ENCODE data around the gene ZNF69.
A peak's percentile ranks its signal among the peaks of the same experiment; 100 is the strongest.
"Not testable (repeated sequence)": the region's sequence is repeated elsewhere in the genome, so short reads cannot be mapped to it uniquely, and the experiment has no call there.

The ZNF69 gene

DNA sequence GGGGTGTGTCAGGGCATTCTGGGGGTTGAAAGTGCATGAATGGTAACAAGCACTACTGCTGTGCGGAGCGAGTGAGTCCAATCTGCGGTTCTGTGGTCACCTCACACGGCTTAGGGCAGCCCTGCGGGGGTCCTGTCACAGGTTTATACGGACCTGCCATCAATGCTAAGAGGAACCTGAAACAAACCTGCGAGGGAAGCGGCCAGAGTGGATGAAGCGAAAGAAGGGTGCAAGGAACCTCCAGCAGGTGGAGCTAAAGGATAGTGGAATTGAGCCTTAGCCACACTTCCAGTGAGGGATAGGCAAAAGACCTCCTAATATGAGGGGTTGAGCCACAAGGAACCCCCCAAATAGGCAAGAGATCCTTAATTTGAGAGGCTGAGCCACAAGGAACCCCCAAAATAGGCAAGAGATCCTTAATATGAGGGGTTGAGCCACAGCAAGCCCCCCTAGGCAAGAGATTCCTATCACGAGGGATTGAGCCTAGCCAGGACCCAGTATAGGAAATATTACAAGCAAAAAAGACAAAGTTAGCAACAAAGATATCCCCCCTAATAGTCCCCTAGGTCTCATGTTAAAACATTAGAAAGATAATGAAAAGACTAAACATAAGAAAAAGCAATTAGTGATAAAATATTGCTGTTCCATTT lies 6.3 kb upstream of the ZNF69 start:
- TF ChIP-seq, protein P1, sequence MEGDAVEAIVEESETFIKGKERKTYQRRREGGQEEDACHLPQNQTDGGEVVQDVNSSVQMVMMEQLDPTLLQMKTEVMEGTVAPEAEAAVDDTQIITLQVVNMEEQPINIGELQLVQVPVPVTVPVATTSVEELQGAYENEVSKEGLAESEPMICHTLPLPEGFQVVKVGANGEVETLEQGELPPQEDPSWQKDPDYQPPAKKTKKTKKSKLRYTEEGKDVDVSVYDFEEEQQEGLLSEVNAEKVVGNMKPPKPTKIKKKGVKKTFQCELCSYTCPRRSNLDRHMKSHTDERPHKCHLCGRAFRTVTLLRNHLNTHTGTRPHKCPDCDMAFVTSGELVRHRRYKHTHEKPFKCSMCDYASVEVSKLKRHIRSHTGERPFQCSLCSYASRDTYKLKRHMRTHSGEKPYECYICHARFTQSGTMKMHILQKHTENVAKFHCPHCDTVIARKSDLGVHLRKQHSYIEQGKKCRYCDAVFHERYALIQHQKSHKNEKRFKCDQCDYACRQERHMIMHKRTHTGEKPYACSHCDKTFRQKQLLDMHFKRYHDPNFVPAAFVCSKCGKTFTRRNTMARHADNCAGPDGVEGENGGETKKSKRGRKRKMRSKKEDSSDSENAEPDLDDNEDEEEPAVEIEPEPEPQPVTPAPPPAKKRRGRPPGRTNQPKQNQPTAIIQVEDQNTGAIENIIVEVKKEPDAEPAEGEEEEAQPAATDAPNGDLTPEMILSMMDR (IDR thresholded peaks at IDR 0.05), result peak; percentile 79
- TF ChIP-seq ZFX (IDR thresholded peaks at IDR 0.05; ENCODE audit: borderline replicate concordance), result no peak
- no peak overlapping the region for H3K27ac ChIP-seq

DNA sequence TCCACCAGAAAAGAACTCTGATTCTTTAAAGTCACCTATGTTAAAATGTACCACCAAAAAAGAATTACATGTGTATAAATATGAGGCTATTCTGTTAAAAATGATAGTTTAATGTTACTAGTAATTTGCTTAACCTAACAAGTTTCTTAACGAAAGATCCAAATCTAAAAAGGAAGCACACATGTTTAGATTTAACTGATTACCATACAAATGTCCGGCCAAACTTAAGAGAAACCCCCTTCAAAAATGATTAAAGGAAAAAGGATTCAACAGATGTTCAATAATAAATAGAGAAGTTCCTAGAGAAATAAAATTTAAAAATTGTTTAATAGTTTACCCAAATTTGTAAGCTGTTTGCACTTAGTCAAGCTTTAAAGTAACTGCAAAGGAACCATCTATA lies 5.0 kb upstream of the ZNF69 start:
- no peak overlapping the region for H3K27ac ChIP-seq
- TF ChIP-seq, protein P1 (IDR thresholded peaks at IDR 0.05), result no peak
- TF ChIP-seq ZFX (IDR thresholded peaks at IDR 0.05; ENCODE audit: borderline replicate concordance), result no peak

DNA sequence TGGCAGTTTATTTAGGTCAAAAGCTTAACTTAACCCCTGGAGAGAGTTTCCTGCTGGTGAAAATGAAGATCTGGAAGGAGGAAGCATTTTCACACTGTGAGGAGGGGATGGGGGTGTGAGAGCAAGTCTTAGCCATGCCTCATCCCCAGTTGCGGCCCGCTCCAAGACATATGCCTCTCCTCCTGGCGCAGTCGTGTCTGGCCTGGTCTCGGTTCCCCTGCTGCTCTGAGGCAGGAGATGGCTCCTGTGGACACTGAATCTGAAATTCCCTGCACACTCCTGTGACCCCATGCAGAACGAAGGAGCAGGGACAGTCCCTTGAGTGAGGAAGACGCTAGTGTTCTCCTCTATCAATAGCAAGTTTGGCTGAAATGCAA lies 360 bp upstream of the ZNF69 start:
- TF ChIP-seq, protein P1 (IDR thresholded peaks at IDR 0.05), result no peak
- TF ChIP-seq ZFX (IDR thresholded peaks at IDR 0.05; ENCODE audit: borderline replicate concordance), result no peak
- H3K27ac ChIP-seq, result peak overlapping the region; percentile 71

DNA sequence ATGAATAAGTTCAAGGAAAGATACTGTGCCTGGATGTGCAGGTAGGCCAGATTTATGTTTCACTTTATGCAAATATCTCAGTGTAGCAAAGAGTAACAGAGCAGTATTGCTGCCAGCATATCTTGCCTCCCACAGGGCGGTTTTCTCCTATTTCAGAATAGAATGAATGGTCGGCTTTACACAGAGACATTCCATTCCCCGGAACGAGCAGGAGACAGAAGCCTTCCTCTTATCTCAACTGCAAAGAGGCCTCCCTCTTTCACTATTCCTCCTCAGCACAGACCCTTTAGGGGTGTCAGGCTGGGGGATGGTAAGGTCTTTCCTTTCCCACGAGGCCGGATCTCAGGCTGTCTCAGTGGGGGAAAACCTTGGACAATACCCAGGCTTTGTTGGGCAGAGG lies 2.3 kb downstream of the ZNF69 start:
- not testable (repeated sequence) for H3K27ac ChIP-seq

DNA sequence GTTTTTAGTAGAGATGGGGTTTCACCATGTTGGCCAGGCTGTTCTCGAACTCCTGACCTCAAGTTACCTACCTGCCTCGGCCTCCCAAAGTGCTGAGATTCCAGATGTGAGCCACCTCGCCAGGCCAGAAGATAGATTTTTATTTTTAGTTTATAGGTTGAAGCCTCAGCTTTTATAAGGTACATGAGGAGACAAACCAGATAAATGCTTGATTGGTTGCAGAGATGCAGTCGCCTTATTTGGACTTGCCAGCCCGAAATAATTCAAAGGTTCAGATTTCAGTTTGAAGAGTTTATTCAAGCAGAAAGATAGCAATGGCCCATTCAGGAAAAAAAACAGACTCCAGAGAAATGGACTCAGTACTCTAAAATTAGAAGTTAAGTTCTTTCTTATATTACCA lies 3.1 kb downstream of the ZNF69 start:
- TF ChIP-seq, protein P1 (IDR thresholded peaks at IDR 0.05), result no peak
- no peak for TF ChIP-seq ZFX (IDR thresholded peaks at IDR 0.05; ENCODE audit: borderline replicate concordance)
- no peak overlapping the region for H3K27ac ChIP-seq

DNA sequence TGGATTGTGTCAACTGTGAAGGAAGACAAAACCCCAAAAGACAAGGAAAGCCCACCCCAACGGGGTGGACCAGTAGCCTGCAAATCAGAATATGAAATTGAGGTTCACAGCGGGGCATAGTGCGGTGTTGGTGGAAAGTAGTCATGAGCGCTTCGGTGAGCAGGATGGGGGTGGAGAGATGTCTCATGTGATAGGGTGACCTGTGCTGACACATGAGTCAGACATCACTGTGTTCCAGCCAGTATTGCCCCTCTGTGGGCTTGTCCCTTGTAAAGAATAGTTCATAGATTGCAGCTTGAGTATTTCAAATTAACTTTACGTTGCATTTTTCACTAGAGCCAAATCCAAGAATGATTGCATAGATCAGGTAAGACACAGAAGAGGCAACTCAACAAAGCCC lies 7.3 kb downstream of the ZNF69 start:
- H3K27ac ChIP-seq, result no peak overlapping the region
- TF ChIP-seq, protein P1 (IDR thresholded peaks at IDR 0.05), result no peak
- no peak for TF ChIP-seq ZFX (IDR thresholded peaks at IDR 0.05; ENCODE audit: borderline replicate concordance)

DNA sequence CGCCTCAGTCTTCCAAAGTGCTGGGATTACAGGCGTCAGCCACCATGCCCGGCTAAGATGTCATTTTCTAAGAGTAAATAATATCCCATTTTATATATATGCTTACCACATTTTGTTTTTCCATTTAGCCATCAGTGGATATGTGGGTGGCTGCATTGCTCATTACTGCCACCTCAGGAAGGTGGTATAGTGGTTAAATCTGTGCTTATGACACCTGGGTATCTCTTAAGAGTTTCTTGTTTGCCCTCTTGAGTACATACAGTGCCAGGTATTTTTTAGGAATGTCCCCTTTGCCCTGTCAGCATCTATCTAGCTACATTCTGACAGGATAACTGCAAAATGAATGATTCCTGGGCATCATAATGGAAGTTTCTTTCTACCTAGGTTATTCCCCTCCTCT lies 14.6 kb downstream of the ZNF69 start:
- no peak for TF ChIP-seq ZFX (IDR thresholded peaks at IDR 0.05; ENCODE audit: borderline replicate concordance)
- TF ChIP-seq, protein P1 (IDR thresholded peaks at IDR 0.05), result no peak

DNA sequence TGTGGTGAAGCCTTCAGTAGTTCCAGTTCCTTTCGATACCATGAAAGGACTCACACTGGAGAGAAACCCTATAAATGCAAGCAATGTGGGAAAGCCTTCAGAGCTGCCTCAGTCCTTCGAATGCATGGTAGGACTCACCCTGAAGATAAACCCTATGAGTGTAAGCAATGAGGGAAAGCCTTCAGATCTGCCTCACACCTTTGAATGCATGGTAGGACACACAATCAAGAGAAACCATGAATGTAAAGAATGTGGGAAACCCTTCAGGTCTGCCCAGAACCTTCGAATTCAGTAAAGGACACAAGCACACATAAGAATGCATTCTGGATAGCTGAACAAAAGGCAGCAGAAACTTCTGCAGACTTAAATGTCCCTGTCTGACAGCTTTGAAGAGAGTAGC lies 18.3 kb downstream of the ZNF69 start:
- no peak for TF ChIP-seq ZFX (IDR thresholded peaks at IDR 0.05; ENCODE audit: borderline replicate concordance)
- TF ChIP-seq, protein P1 (IDR thresholded peaks at IDR 0.05), result no peak
- H3K27ac ChIP-seq, result no peak overlapping the region

More for the DNA sequence above, 14.6 kb downstream of the ZNF69 start:
- no peak overlapping the region for H3K27ac ChIP-seq

DNA sequence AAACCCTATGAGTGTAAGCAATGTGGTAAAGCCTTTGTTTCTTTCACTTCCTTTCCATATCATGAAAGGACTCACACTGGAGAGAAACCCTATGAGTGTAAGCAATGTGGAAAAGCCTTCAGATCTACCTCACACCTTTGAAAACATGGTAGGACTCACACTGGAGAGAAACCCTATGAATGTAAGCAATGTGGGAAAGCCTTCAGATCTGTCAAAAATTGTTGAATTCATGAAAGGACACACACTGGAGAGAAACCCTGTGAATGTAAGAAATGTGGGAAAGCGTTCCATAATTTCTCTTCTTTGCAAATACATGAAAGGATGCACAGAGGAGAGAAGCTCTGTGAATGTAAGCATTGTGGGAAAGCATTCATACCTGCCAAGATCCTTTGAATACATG lies 24.4 kb downstream of the ZNF69 start:
- not testable (repeated sequence) for H3K27ac ChIP-seq

DNA sequence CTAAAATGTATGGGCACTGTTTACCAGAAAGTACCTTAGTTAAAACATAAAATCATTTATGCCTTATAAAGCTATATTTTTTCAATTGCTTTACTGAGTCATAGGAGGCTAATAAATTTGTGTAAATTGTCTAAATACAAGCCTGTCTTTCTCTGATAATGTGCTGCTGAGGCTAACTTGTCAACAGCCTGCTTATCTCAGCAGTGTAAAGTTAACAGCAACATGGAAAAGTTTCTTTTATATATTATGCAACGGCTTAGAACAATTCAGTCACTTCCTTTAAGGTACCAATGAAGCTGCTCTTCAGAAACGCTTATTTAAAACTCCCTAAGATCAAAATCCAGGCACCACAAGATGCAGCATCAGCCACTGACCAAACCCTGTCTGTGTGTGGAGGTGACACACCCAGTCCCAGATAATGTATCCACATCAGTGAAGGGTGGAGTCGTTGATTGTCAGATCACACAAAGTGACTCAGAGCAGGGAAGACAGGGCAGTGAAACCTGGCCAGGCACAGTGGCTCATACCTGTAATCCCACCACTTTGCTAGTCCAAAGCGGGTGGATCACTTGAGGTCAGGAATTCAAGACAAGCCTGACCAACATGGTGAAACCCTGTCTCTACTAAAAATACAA lies 27.0 kb downstream of the ZNF69 start:
- not testable (repeated sequence) for H3K27ac ChIP-seq
